ENCODE data around the gene DZIP1.

Gene DZIP1

DNA sequence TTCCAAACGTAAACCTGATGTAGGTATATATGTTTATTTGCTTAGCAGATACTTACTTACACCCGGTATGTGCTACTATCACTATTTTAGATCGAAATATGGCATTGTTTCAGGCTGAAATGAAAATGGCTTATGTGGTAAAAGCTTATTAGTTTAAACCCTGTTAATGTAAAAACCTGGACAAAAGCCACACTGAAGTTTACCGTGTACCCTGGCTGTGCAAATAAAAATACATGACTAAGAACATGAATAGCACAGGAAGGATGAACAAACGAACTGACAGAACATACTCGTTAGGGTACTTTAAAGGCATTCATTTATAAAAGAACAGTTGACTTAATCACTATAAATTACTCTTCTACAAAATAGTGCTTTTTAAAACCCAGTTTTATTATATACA, 85.4 kb downstream of the DZIP1 start:
- ChIA-PET CTCF (no interaction called here), POLR2A (ENCODE audit: low non-redundant PET) (no interaction called here)
- DNase-seq (ENCODE audit: low spot score) = no peak
- H3K27ac ChIP-seq = no peak overlapping the region
- TF ChIP-seq, protein P1, sequence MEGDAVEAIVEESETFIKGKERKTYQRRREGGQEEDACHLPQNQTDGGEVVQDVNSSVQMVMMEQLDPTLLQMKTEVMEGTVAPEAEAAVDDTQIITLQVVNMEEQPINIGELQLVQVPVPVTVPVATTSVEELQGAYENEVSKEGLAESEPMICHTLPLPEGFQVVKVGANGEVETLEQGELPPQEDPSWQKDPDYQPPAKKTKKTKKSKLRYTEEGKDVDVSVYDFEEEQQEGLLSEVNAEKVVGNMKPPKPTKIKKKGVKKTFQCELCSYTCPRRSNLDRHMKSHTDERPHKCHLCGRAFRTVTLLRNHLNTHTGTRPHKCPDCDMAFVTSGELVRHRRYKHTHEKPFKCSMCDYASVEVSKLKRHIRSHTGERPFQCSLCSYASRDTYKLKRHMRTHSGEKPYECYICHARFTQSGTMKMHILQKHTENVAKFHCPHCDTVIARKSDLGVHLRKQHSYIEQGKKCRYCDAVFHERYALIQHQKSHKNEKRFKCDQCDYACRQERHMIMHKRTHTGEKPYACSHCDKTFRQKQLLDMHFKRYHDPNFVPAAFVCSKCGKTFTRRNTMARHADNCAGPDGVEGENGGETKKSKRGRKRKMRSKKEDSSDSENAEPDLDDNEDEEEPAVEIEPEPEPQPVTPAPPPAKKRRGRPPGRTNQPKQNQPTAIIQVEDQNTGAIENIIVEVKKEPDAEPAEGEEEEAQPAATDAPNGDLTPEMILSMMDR (conservative IDR thresholded peaks at IDR 0.05; ENCODE audit: low read depth) = no peak

DNA sequence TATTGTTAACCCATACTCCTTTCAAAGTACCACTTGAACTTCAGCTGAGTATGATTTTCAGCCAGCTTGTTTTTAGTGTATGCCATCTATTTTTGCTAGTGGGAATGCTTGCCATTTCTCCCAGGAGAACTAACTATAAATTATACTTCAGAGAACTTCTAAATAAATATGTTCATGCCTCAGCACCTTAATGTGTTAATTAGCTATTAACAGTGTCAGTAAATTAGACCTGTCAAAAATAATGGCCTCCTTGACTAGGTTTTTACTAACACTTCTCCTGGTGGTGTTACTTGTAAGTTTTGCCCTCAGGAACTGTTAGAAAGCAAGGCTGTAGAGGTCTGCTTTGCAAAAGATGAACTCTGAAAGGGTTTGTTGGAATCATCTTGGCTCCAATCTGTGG, 87.5 kb downstream of the DZIP1 start:
- no peak for DNase-seq (ENCODE audit: low spot score)
- POLR2A ChIA-PET (ENCODE audit: low non-redundant PET) = no interaction called here
- TF ChIP-seq, protein P1 (conservative IDR thresholded peaks at IDR 0.05; ENCODE audit: low read depth) = no peak
- H3K27ac ChIP-seq = no peak overlapping the region
- CTCF ChIA-PET = no interaction called here

DNA sequence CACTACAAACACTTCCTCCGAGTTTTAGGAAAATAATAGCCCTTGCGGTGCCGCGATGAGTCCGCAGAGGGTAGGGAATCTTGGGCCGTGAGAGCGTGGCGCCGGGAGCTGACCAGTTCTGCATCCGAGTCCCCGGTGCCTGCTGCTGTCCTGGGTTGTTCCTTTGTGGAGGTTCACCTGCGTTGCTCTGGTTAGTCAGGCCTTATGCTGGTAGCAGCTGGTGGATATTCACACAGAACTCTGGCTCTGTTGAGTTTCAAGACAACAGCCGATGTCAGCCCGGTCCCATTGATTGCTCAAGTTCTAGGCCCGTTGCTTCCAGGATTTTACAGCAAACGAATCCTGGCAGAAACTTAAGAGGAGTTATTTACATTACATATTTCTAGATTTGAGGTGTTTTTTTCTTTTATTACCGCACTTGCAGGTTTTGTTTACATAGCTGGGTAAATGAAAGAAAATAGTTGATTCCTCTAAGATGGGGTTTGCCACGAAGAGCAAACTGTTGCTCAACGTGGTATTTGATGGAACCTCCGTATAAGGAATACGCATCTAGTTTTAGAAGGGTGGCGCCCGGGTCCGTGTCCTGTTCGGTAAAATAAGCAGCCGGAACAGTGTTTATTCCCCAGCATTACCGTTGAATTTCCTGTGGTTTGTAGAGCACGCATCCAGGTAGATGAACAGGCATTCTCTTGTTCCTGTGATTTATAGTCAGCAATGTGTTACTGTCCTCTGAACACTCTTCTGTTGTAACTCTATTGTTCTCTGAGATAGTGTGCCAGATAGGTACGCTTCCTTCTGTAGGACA, 90.7 kb downstream of the DZIP1 start:
- H3K27ac ChIP-seq = no peak overlapping the region
- CTCF ChIA-PET = interaction anchor here (0.6 kb wide), 1 partner anchor 41 kb away, joined by 3 read pairs; no protein-coding TSS in a partner anchor
- TF ChIP-seq, protein P1 (conservative IDR thresholded peaks at IDR 0.05; ENCODE audit: low read depth) = no peak
- DNase-seq (ENCODE audit: low spot score) = no peak
- POLR2A ChIA-PET (ENCODE audit: low non-redundant PET) = no interaction called here

DNA sequence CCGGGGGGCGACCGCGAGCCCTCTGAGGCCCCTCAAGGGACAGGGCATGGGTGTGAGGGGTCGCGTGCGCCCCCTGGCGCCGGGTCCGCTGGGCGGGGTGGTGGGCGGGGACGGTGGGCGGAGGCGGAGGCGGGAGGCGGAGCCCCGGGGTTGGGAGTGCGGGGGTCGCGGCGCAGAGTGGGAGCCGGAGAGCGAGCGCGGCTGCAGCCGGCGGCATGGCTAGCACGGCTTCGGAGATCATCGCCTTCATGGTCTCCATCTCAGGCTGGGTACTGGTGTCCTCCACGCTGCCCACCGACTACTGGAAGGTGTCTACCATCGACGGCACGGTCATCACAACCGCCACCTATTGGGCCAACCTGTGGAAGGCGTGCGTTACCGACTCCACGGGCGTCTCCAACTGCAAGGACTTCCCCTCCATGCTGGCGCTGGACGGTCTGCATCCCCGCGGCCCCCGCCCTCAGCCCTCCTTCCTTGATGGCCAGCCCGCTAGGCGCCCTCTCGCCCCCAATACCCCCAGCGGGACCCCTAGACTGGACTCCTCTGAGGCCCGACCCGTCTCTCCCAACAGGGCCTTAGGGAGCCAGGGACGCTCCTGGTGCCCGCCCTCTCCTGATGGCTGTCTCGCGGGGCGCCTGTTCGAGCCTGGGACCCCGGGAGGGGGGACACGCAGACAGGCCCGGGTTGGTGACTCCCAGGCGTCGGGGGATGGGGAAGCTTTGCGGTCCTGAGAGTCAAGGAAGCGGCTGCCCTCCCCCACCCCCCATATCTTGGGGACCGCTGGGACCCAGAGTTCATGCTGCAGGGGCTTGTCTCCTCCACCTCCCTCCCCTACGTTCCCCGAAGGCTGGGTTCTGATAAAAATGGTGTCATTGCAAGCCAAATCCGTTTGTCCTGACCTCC, 91.7 kb downstream of the DZIP1 start, which contains the start of gene CLDN10:
CLDN10 (plus strand) TSS at position 182 of the 903 bp plus-strand sequence; CDS start at position 216, 34 bp downstream.
- POLR2A ChIA-PET (ENCODE audit: low non-redundant PET) = no interaction called here
- H3K27ac ChIP-seq = no peak within 1 kb of the TSS
- no peak for DNase-seq (ENCODE audit: low spot score)
- TF ChIP-seq, protein P1 (conservative IDR thresholded peaks at IDR 0.05; ENCODE audit: low read depth) = no peak
- CTCF ChIA-PET = no interaction called here

DNA sequence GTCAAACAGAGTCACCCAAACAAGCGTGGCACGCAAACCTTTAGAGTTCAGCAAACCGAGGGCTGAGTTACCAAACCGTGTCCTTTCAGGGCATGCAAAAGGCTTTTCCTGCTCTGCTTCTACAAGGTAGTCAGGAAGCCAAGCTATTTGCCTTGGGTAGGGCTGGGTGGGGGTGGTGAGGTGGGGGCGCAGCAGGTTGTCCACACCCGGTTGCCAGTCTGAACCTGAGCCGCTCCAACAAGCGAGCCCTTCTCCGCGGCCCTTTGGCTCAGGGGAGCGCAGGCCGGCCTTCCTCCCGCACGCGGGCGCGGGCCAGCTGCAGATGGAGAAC, 92.3 kb downstream of the DZIP1 start:
- no peak for DNase-seq (ENCODE audit: low spot score)
- CTCF ChIA-PET = no interaction called here
- H3K27ac ChIP-seq = no peak overlapping the region
- TF ChIP-seq, protein P1 (conservative IDR thresholded peaks at IDR 0.05; ENCODE audit: low read depth) = no peak
- POLR2A ChIA-PET (ENCODE audit: low non-redundant PET) = no interaction called here

DNA sequence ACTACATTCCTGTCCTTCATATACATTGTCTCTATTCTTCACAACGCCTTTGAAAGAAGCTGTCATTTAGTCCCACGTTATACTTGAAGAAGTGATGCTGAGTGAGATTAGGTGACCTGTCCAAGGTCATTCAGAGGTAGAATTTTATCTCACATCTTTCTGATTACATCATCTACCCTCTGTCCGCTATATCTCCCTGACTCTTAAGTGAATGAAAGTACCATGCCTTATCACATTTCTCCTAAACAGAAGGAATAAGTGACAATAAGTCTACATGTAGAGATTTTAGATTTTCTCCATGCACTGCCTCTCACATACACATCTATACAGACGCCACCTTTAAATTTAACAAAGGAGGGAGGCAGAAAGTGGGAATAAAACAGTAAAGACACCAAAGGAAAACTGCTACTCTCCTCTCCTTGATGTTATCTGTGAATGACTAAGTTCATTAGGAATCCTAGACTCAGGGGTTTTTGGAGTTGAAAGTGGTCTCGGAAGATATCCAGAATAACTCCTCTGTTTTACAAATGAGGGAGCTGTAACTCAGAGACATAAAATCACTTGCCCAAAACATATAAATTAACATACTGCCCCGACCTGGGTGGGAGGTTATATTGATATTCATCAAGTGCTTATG, 96.9 kb downstream of the DZIP1 start:
- CTCF ChIA-PET = interaction anchor here (0.5 to 2.2 kb wide), 4 partner anchors 9 to 199 kb away, joined by 3 to 5 read pairs (median 4); no protein-coding TSS in a partner anchor
- POLR2A ChIA-PET (ENCODE audit: low non-redundant PET) = no interaction called here
- TF ChIP-seq, protein P1 (conservative IDR thresholded peaks at IDR 0.05; ENCODE audit: low read depth) = no peak

More for the DNA sequence above, 96.9 kb downstream of the DZIP1 start:
- DNase-seq (ENCODE audit: low spot score) = no peak
- H3K27ac ChIP-seq = no peak overlapping the region
